MM.1S (cell line): ENCODE results near the gene RAB24.

Experiments
- CTCF ChIP-seq: fragments of 300-600 bp; sonication (generic); IDR thresholded peaks from 2 replicates; pipeline ENCODE4 v1.5.1; 2016; ENCODE audit warnings: antibody characterized with exemption, low read length, mixed read lengths
- EZH2 ChIP-seq: fragments of 300-600 bp; sonication (generic); optimal IDR thresholded peaks from 2 replicates; pipeline ENCODE3; 2017; ENCODE audit warnings: low read depth, mild to moderate bottlenecking, antibody characterized with exemption, low read length, mixed read lengths

- peak; percentile 48 for TF ChIP-seq CTCF
- no peak for TF ChIP-seq EZH2
These were observed 987 bp downstream of the RAB24 start for GRCh38 chr5:177302354-177303110.
